Measurements from ENCODE around the gene PSTPIP1. TPM values are rescaled to one million over a fixed set of nuclear protein-coding genes. Genes with fewer than 3 reads are reported as not detected.

The PSTPIP1 gene
- total RNA-seq, 2 experiments from 2014 or later = 100 to 125 TPM

DNA sequence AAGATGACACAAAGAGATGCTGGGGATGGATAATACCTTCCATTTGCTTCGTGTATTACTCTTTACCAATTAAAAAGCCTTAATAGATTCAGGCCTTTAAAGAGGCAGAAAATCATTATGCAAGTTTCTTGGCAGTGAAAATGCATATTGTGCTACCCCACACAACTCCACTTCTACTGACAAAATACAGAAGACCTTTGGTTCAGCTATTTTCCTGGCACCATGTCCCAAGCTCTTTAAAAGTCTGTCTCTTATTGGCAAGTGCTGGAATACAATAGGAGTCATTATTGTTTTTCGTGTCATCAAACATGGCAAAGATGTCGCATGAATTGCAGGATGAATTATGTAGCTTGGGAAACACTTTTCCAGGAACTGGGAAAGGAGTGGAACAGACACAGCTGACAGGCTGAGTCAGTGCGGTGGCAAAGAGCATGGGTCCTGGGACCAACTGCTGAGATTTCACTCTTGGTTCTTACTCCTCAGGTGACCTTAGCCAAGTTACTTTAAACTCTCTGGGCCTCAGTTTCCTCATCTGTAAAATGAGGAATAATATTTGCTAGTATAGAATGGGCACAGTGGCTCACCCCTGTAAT is 81.5 kb downstream of the PSTPIP1 start:
- H3K9me3 Mint-ChIP-seq (ENCODE audit: low read depth) = no peaks in the 10 kb centered on the region
- POLR2A ChIA-PET = no interaction called here
- DNase-seq = no peak
- H3K27me3 Mint-ChIP-seq = no peaks in the 10 kb centered on the region
- no peak for ATAC-seq
- no peak overlapping the region for H3K4me3 Mint-ChIP-seq
- H3K4me1 Mint-ChIP-seq = peaks cover 3% of the 10 kb centered on the region
- CTCF ChIA-PET = interaction anchor here (0.8 kb wide), 1 partner anchor 248 kb away, joined by 3 read pairs; no protein-coding TSS in a partner anchor
- H3K27ac Mint-ChIP-seq = no peak overlapping the region
- H3K36me3 Mint-ChIP-seq (ENCODE audit: low read depth) = no peaks in the 10 kb centered on the region
- intact Hi-C loops (cut with DNase I, micrococcal nuclease) = no loop called here

DNA sequence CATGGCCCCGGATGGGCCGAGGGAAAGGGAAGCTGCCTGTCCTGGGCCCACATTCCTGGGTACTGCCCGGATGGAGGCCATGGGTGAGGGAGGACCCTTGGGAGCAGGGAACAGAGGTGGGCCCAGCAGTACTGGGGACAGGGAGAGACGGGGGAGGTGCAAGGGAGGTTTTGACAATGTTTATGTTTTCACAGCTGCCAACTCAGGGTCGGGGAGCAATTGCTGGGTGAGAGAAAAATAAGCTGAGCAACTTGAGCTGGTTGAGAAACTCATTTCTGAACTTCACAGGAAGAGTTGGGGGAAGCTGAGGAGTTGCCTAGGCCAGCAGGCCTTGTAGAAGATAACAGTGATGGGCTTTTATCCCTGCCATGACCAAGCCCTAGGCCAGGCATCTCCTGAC is 87.0 kb downstream of the PSTPIP1 start:
- peaks cover 32% of the 10 kb centered on the region for H3K4me1 Mint-ChIP-seq
- H3K27ac Mint-ChIP-seq = no peak overlapping the region
- H3K4me3 Mint-ChIP-seq = no peak overlapping the region
- POLR2A ChIA-PET = no interaction called here
- intact Hi-C loops (cut with DNase I, micrococcal nuclease) = no loop called here
- CTCF ChIA-PET = interaction anchor here (0.6 to 1.5 kb wide), 3 partner anchors 58 to 423 kb away, joined by 3 to 4 read pairs (median 3); no protein-coding TSS in a partner anchor
- H3K36me3 Mint-ChIP-seq (ENCODE audit: low read depth) = no peaks in the 10 kb centered on the region
- no peak for ATAC-seq
- no peak for DNase-seq
- no peaks in the 10 kb centered on the region for H3K9me3 Mint-ChIP-seq (ENCODE audit: low read depth)
- H3K27me3 Mint-ChIP-seq = no peaks in the 10 kb centered on the region

DNA sequence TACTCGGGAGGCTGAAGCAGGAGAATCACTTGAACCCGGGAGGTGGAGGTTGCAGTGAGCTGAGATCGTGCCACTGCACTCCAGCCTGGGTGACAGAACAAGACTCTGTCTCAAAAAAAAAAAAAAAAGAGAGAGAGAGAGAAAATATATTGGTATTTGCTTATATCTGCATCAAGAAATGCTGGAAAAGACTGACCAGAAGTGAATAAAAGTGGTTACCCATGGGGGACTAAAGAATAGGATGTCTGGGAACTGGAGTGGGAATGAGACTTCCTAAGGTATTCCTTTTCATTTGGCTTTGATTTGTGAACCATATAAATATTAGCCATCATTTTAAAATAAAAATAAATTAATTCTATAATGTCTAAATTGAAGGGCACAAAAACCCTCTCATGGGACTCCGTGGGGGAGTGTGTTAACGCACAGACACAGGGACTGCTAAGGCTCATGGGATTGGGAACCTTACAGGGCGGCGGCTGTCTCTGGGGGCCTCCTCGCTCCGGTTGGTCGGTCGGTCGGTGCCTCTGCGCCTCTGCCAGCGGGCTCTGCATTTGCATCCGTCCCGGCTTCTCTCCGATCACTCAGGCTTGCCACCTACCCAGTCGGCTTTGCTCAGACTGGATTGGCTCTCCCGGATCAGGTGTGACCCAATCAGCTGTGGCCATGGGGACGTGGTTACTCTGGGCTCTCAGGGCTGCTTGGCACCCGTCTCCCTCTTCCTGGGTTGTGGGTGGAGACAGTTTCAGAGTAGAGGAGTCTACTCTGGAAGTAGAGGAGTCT is 88.6 kb downstream of the PSTPIP1 start:
- peak; percentile 72 for DNase-seq
- no peaks in the 10 kb centered on the region for H3K9me3 Mint-ChIP-seq (ENCODE audit: low read depth)
- no peaks in the 10 kb centered on the region for H3K27me3 Mint-ChIP-seq
- intact Hi-C loops (cut with DNase I, micrococcal nuclease) = no loop called here
- CTCF ChIA-PET = interaction anchor here (0.6 to 1.1 kb wide), 3 partner anchors 12 to 460 kb away, joined by 3 to 6 read pairs (median 3); no protein-coding TSS in a partner anchor
- ATAC-seq = peak; percentile 88
- H3K4me3 Mint-ChIP-seq = peak overlapping the region; percentile 39
- H3K36me3 Mint-ChIP-seq (ENCODE audit: low read depth) = no peaks in the 10 kb centered on the region
- POLR2A ChIA-PET = no interaction called here
- no peak overlapping the region for H3K27ac Mint-ChIP-seq
- H3K4me1 Mint-ChIP-seq = peaks cover 32% of the 10 kb centered on the region

DNA sequence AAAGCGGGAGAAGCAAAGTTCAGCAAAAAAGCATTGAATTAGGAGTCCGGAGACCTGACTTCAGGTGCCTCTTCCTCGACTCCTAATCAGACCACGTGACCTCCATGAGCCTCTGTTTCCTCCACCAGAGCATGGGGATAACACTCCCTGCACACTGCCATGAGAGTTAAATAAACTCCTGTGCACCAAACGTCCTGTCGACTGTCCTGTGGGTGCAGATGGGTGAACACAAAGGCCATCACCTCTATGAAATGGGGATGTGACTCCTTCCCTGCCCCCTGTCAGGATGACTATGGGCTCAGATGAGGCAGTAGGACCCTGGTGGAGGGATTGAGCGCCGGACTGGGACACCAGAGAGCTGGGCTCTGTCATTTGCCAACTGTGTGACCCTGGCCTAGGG is 89.5 kb downstream of the PSTPIP1 start:
- ChIA-PET POLR2A (no interaction called here), CTCF (no interaction called here)
- H3K4me3 Mint-ChIP-seq = no peak overlapping the region
- intact Hi-C loops (cut with DNase I, micrococcal nuclease) = no loop called here
- no peak overlapping the region for H3K27ac Mint-ChIP-seq
- H3K36me3 Mint-ChIP-seq (ENCODE audit: low read depth) = no peaks in the 10 kb centered on the region
- H3K9me3 Mint-ChIP-seq (ENCODE audit: low read depth) = no peaks in the 10 kb centered on the region
- no peaks in the 10 kb centered on the region for H3K27me3 Mint-ChIP-seq
- ATAC-seq (no peak), DNase-seq (no peak)
- H3K4me1 Mint-ChIP-seq = peaks cover 32% of the 10 kb centered on the region

DNA sequence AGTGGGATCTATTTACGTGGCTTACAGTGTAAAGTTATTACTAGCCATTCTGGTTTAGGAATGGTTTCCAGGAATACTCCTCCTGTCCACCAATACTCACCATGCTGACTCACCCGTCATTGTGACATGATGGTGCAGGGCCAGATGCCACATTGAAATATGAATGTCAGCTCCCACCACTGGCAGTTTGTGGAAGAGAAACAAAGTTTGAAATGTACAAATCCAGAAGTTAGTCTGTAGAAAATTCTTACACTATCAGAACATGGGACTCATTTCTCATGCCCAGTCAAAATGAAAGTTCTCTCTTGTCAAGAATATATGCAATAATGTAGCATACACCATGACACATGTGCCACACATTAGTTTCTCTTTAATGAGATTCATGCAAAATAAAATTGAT is 90.4 kb downstream of the PSTPIP1 start:
- ChIA-PET POLR2A (no interaction called here), CTCF (interaction anchor here (0.6 to 1.5 kb wide), 2 partner anchors 14 to 458 kb away, joined by 3 read pairs; partner anchors contain the start of gene TSPAN3)
- Mint-ChIP-seq H3K4me3 (no peak overlapping the region), H3K27me3 (no peaks in the 10 kb centered on the region), H3K4me1 (peaks cover 32% of the 10 kb centered on the region), H3K9me3 (ENCODE audit: low read depth) (no peaks in the 10 kb centered on the region), H3K27ac (peak overlapping the region; percentile 49), H3K36me3 (ENCODE audit: low read depth) (no peaks in the 10 kb centered on the region)
- DNase-seq (peak; percentile 26), ATAC-seq (peak; percentile 71)
- intact Hi-C loops (cut with DNase I, micrococcal nuclease) = no loop called here

Other genes with a start within 250 kb of the PSTPIP1 start
- gene SCAPER, start 89.8 kb upstream of the PSTPIP1 start, total RNA-seq = 10 to 100 TPM; 25.9 to 35.2 TPM
- 10 to 100 TPM; 16.6 to 18.9 TPM for gene RCN2, start 63.4 kb upstream of the PSTPIP1 start, total RNA-seq
- 10 to 100 TPM; 26.2 to 28.4 TPM for gene TSPAN3, start 76.0 kb downstream of the PSTPIP1 start, total RNA-seq